Ovary (tissue), 9 donors: ENCODE measurements around the gene ABTB2. TPM values are rescaled to one million over a fixed set of nuclear protein-coding genes. Genes with fewer than 3 reads are reported as not detected.
A peak's percentile ranks its signal among the peaks of the same experiment; 100 is the strongest.

ENCODE experiments used
- DNase-seq, 5 donors: peaks; one replicate each; pipeline ENCODE4 v3.0.0-alpha.2; 2019 to 2020
- H3K27ac ChIP-seq, 2 donors: fragments of 200-600 bp; one replicate each; pipeline versions ENCODE4 v1.5.1 to v1.8.0; 2019 to 2022
- H3K27me3 ChIP-seq: fragments of 200-600 bp; one replicate; pipeline ENCODE4 v1.8.0; 2022
- H3K36me3 ChIP-seq: fragments of 200-600 bp; sonication (generic); one replicate; pipeline ENCODE4 v1.5.1; 2019
- H3K4me1 ChIP-seq: one replicate; pipeline ENCODE4 v1.8.1; 2013; ENCODE audit warnings: mild to moderate bottlenecking, moderate library complexity; ENCODE audit not compliant: insufficient read depth
- H3K4me3 ChIP-seq: fragments of 200-600 bp; sonication (generic); one replicate; pipeline ENCODE4 v1.5.1; 2017
- H3K9me3 ChIP-seq, 2 donors: fragments of 200-600 bp in 1 of 2; sonication (generic) in 1 of 2; one replicate each; pipeline versions ENCODE4 v1.5.1 to v1.8.1; 2013 to 2019; ENCODE audit warnings: mild to moderate bottlenecking in 1 of 2, moderate library complexity in 1 of 2
- EP300 ChIP-seq: sonication (generic); formaldehyde crosslinking; IDR thresholded peaks from one replicate; pipeline ENCODE4 v1.6.1; 2017; ENCODE audit warnings: antibody characterized with exemption
- POLR2A ChIP-seq: fragments of 450-650 bp; IDR thresholded peaks from one replicate; pipeline ENCODE4 v1.6.1; 2017; ENCODE audit warnings: antibody characterized with exemption, mild to moderate bottlenecking, moderate library complexity
- WGBS, 3 donors: extraction: QIAGEN DNeasy Blood & Tissue Kit in 1 of 3; methylation state at CpG; one replicate each; pipeline versions ENCODE4 v1.1.5 to v1.1.7; 2013 to 2017; 5-methylcytosine and 5-hydroxymethylcytosine counted together
- intact Hi-C, 4 donors: fragments of 100-400 bp; cut with DNase I; formaldehyde crosslinking; loops; one replicate each; pipeline versions ENCODE4 v1.11.0 to v1.15.1; 2022 to 2023
- polyA plus RNA-seq, 2 donors: library from polyadenylated mRNA; stranded (reverse); fragments of 200-250 nt in 1 of 2; fragments of 350-450 nt in 1 of 2; fragmentation: Illumina TruSeq in 1 of 2; extraction: RNeasy Lipid Tissue Mini Kit (QIAGEN cat#74804) in 1 of 2; gene quantifications; one replicate each; pipeline ENCODE4 v1.2.3, GENCODE V29; 2013 to 2014
- total RNA-seq, 7 donors: library from RNA; depleted of rRNA in 2 of 7; stranded (reverse); fragments of >200 nt in 2 of 7; fragmentation: NEBNext Ultra II Directional in 3 of 7; extraction: Animal tissue kit (Norgen Biotek cat#: 25700) in 3 of 7; gene quantifications; one replicate each; pipeline versions ENCODE4 v1.1.0 to v1.2.4, GENCODE V29; 2016 to 2023
- TF ChIP-seq, protein P1 (sequence below), 3 donors: fragments of 450-650 bp in 2 of 3; fragments of 200-600 bp in 1 of 3; IDR thresholded peaks; one replicate each; pipeline versions ENCODE4 v1.5.1 to v1.8.0; 2016 to 2022; ENCODE audit warnings: antibody characterized with exemption in 3 of 3, mild to moderate bottlenecking in 1 of 3
- donor health status: DM: no; HTN: no; CAD: no; lungs with moderate emphysema.
- donor health status: DM: no; HTN: no; CAD: no.
- donor health status: Bipolar disorder and iron deficiency.
- donor health status: DM: yes; HTN: yes; CAD: no.
- donor health status: DM: no; HTN: no; CAD: no.
- donor health status: DM: yes; HTN: yes; CAD: no.

The ABTB2 gene
- total and polyA plus RNA-seq, 9 donors = 1.2 to 7.2 (median 2.6) TPM

DNA sequence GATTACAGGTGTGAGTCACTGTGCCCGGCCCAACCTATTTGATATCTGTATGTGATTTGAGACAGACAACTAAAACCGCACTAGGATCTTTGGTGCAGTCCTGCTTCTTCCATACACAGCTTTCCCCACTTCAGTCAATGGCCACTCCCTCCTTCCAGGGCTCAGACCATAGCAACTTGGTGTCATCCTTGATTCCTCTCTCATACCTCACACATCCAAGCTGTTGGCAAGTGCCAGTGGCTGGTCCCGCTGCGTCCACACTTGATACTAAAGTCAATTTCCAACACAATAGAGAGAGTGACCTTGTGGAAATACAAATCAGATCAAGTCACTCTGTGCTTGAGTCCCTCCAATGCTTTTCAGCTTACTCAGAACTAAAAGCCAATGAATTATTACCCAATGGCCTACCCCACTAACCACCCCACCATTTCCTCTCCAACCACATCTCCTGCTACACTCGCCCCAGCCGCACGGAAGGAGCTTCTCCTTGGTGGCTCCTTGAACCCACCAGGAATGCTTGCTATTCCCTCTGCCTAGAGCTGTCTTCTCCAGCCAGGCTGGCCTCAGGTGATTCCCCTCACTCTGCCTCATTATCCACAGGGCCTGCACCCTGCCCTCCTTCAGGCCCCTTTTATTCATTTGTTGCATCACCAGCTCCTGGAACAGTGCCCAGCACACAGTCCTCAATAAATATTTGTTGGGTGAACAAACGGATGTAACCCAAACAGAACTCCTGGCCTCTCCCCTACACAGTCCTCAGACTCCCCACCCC lies 12.9 kb downstream of the ABTB2 start:
- Histone ChIP-seq H3K36me3 (no peaks in the 10 kb centered on the region), H3K4me3 (no peak overlapping the region), H3K27me3 (no peaks in the 10 kb centered on the region), H3K27ac (no peak overlapping the region), H3K4me1 (peaks cover 19% of the 10 kb centered on the region), H3K9me3 (no peaks in the 10 kb centered on the region)
- DNase-seq = peak; percentile 46 to 67 (median 65)
- TF ChIP-seq, protein P1, sequence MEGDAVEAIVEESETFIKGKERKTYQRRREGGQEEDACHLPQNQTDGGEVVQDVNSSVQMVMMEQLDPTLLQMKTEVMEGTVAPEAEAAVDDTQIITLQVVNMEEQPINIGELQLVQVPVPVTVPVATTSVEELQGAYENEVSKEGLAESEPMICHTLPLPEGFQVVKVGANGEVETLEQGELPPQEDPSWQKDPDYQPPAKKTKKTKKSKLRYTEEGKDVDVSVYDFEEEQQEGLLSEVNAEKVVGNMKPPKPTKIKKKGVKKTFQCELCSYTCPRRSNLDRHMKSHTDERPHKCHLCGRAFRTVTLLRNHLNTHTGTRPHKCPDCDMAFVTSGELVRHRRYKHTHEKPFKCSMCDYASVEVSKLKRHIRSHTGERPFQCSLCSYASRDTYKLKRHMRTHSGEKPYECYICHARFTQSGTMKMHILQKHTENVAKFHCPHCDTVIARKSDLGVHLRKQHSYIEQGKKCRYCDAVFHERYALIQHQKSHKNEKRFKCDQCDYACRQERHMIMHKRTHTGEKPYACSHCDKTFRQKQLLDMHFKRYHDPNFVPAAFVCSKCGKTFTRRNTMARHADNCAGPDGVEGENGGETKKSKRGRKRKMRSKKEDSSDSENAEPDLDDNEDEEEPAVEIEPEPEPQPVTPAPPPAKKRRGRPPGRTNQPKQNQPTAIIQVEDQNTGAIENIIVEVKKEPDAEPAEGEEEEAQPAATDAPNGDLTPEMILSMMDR (IDR thresholded peaks at IDR 0.05) = no peak
- TF ChIP-seq EP300 = no peak
- TF ChIP-seq POLR2A = no peak
- 79 to 86% (median 85%) methylated on average over 8 of the region's 8 CpGs for WGBS, 3 donors
- intact Hi-C loops = no loop called here

- no peak for DNase-seq
- no peaks in the 10 kb centered on the region for H3K9me3 ChIP-seq
- no peak overlapping the region for H3K4me3 ChIP-seq
- no peaks in the 10 kb centered on the region for H3K27me3 ChIP-seq
- H3K27ac ChIP-seq = no peak overlapping the region
- intact Hi-C loops = no loop called here
- H3K36me3 ChIP-seq = no peaks in the 10 kb centered on the region
- 93 to 95% (median 93%) methylated on average over 6 of the region's 6 CpGs for WGBS, 3 donors
- peaks cover 19% of the 10 kb centered on the region for H3K4me1 ChIP-seq
- no peak for TF ChIP-seq EP300
- no peak for TF ChIP-seq POLR2A
- TF ChIP-seq, protein P1 (IDR thresholded peaks at IDR 0.05) = no peak
These were observed 13.4 kb downstream of the ABTB2 start for GRCh38 chr11:34344410-34344767.

GRCh38 chr11:34343686-34344085 lies 14.1 kb downstream of the ABTB2 start:
- H3K36me3 ChIP-seq = no peaks in the 10 kb centered on the region
- 90 to 93% (median 93%) methylated on average over 6 of the region's 6 CpGs for WGBS, 3 donors
- no peaks in the 10 kb centered on the region for H3K27me3 ChIP-seq
- no peak for TF ChIP-seq POLR2A
- TF ChIP-seq EP300 = no peak
- peaks cover 19% of the 10 kb centered on the region for H3K4me1 ChIP-seq
- no peak overlapping the region for H3K27ac ChIP-seq
- no peak overlapping the region for H3K4me3 ChIP-seq
- intact Hi-C loops = no loop called here
- DNase-seq = no peak
- H3K9me3 ChIP-seq = no peaks in the 10 kb centered on the region

DNA sequence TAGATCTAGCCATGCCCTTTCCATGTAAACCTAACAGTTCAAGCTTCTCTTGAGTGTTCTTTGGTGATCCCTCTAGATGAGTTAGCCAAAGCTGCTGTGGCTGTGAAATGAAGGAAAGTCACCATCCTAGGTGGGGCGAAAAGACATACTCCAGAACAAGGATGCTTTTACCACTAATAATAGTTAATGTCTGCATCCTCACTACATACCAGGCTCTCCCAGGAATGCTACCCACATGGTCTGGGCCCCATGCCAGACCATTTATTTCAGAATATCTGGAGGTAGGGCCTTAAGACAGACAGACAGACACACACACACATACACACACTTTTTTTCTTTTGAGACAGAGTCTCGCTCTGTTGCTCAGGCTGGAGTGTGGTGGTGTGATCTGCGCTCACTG lies 14.7 kb downstream of the ABTB2 start:
- no peaks in the 10 kb centered on the region for H3K36me3 ChIP-seq
- peaks cover 19% of the 10 kb centered on the region for H3K4me1 ChIP-seq
- DNase-seq = no peak
- no peaks in the 10 kb centered on the region for H3K27me3 ChIP-seq
- TF ChIP-seq, protein P1 (IDR thresholded peaks at IDR 0.05) = no peak
- TF ChIP-seq EP300 (no peak), POLR2A (no peak)
- intact Hi-C loops = no loop called here
- no peaks in the 10 kb centered on the region for H3K9me3 ChIP-seq
- H3K4me3 ChIP-seq = no peak overlapping the region
- WGBS, 3 donors = 96 to 99% (median 97%) methylated on average over 3 of the region's 3 CpGs
- no peak overlapping the region for H3K27ac ChIP-seq

- DNase-seq = peak; percentile 35 to 68 (median 45)
- peak overlapping the region in 1 of 2 donors; percentile 60 for H3K27ac ChIP-seq
- H3K4me3 ChIP-seq = no peak overlapping the region
- WGBS, 3 donors = 13 to 18% (median 15%) methylated on average over 6 of the region's 6 CpGs
- intact Hi-C loops = no loop called here
- no peaks in the 10 kb centered on the region for H3K9me3 ChIP-seq
- TF ChIP-seq, protein P1 (IDR thresholded peaks at IDR 0.05) = no peak
- TF ChIP-seq EP300 (no peak), POLR2A (no peak)
- H3K4me1 ChIP-seq = peaks cover 17% of the 10 kb centered on the region
- H3K27me3 ChIP-seq = no peaks in the 10 kb centered on the region
- no peaks in the 10 kb centered on the region for H3K36me3 ChIP-seq
These were observed 15.8 kb downstream of the ABTB2 start for GRCh38 chr11:34341931-34342533.
